Frontal cortex (tissue), 4 donors: ENCODE results near the gene CTDSPL. TPM values are rescaled to one million over a fixed set of nuclear protein-coding genes. Genes with fewer than 3 reads are reported as not detected.

Experiments
- DNase-seq, 2 donors: peaks; one replicate each; pipeline ENCODE4 v3.0.0; 2012; ENCODE audit warnings: low spot score in 2 of 2
- FAIRE-seq: peaks from 2 replicates; lab custom pipeline; 2012; peaks lifted over from hg19 to GRCh38; lab: Jason Lieb, UNC
- total RNA-seq: library from RNA; depleted of rRNA; stranded (reverse); fragments of >200 nt; gene quantifications from one replicate; pipeline ENCODE4 v1.2.3, GENCODE V29; 2014
- donor health status: control.
- donor health status: control.
- donor health status: control.

Gene CTDSPL
- total RNA-seq, 1 donor from 2014 or later, result 15.5 TPM

DNA sequence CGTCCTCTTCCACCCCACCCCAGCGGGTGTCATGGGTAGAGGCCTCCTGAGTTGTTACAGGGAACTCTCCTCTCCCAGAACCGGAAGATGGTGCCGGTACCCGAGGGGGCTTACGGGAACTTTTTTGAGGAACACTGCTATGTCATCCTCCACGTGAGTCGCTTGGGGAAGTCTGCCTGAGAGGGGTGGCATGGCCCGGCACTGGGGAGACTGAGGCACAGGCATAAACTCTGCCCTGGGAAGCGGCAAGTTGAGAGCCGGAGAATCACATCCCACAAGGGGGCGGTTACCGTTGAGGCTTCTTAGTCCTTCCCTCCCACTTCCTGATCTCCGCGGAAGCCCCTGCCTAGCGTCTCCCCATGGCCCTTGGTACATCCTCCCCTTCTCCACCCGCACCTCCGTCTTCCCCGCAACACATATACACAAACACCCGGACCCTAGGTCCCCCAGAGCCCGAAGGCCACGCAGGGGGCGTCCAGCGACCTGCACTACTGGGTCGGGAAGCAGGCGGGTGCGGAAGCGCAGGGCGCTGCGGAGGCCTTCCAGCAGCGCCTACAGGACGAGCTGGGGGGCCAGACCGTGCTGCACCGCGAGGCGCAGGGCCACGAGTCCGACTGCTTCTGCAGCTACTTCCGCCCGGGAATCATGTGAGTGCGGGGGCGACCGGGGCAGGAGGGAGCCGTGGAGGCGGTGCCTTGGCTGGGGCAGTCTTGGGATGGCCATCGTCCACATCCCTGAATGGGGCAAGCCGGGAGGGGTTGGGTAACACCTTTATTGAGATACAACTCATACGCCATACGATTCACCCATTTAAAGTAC is 132.3 kb downstream of the CTDSPL start:
- DNase-seq (peak; percentile 55 to 72), FAIRE-seq (no peak)

DNA sequence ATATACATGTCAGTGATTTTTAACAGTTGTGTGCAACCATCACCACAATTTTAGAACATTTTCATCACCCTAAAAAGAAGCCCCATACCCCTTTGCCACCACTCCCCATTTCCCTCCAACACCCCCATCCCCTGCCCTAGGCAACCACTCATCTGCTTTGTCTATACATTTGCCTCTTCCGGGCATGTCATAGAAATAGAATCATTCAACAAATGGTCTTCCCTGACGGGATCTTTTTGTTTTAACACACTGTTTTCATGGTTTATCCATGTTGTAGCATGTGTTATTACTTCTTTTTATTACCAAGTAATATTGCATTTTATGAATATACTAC is 132.9 kb downstream of the CTDSPL start:
- FAIRE-seq (no peak), DNase-seq (no peak)

DNA sequence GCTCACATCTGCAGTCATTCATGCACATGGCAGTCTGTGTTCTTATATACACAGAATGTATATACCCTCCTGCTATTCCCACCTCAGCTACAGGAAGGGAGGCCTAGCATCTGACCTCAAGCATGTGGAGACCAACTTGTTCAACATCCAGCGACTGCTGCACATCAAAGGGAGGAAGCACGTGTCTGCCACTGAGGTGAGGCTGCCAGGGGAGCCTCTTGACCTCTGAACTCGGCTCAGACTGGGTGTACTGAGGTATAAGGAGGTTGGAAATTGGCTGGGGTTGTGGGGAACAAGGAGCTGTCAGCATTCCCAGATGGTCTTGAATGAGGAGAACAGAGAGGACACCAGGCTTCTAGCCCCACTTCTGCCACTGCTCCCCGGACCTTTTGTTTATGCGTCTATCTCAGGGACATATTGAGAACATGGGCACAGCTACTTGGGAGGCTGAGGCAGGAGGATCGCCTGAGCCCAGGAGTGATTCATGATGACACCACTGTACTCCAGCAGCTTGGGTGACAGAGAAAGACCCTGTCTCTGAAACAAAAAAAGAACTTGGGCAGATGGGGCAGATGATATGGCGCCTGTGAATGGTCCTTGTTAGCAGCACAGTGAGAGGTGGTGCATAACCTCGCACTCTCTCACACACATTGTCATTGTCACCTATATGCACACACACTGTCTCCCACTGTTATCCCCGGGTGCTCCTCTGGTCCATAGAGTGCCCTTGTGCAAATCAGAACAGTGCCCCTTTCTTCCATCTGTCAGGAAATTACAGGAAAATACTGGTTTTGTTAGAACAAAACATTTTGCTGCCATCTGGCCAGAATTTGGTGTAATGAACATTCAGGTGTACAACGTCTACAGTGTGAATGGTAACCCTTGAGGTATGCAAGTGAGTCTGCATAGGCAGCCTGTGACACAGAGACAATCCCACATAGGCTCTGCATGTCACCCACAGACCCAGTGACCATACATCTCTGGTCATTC is 134.3 kb downstream of the CTDSPL start:
- DNase-seq (no peak), FAIRE-seq (no peak)

DNA sequence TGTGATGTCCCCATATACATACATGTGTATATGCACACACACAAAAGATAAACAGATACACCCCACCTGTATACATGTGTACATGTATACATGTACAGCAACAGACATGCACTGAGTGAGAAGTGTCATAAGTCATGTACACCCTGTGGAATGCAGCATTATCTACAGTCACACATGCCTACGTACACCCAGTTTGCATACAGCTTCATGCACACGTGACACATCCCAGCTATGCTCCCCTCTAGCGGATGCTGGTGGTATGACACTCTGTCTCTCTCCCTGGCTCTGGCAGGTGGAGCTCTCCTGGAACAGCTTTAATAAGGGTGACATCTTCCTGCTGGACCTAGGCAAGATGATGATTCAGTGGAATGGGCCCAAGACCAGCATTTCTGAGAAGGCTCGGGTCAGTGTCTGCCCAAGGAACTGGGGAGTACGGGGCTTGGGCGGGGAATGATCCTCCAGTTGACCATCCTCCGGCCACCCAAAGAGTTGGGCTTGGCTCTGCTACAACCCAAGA is 135.2 kb downstream of the CTDSPL start:
- DNase-seq, result peak in 1 of 2 donors; percentile 62
- FAIRE-seq, result no peak

DNA sequence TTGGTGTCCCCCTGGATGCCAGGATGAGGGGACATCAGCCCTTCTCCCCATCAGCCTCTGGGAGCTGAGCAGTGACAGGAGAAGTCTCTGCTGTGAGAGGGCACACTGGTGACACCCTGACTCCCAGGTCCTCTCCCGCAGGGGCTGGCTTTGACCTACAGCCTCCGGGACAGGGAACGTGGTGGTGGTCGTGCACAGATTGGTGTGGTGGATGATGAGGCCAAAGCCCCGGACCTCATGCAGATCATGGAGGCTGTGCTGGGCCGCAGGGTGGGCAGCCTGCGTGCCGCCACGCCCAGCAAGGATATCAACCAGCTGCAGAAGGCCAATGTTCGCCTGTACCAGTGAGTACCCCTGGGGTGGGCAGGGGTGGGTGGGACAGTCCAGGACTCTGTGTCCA is 135.7 kb downstream of the CTDSPL start:
- DNase-seq (no peak), FAIRE-seq (no peak)

DNA sequence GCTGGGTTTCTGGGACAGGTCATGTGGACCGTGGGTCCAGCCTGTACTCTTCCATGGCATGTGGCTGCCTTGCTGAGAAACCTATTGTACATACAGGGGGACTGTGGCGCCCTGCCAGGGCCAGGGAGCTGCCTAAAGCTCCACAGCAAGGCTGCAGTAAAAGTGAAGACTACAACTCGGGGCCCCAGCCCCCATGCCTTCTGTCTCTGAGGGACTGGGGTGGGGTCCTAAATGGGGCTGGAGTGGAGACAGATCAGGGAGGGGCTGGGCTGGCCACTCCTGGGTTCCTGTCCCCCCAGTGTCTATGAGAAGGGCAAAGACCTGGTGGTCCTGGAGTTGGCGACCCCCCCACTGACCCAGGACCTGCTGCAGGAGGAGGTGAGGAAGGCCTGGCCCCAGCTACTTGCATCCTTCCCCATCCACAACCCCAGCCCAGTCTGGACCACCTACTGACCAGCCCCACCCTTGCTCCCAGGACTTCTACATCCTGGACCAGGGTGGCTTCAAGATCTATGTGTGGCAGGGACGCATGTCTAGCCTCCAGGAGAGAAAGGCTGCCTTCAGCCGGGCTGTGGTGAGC is 136.2 kb downstream of the CTDSPL start:
- FAIRE-seq, result no peak
- no peak for DNase-seq

DNA sequence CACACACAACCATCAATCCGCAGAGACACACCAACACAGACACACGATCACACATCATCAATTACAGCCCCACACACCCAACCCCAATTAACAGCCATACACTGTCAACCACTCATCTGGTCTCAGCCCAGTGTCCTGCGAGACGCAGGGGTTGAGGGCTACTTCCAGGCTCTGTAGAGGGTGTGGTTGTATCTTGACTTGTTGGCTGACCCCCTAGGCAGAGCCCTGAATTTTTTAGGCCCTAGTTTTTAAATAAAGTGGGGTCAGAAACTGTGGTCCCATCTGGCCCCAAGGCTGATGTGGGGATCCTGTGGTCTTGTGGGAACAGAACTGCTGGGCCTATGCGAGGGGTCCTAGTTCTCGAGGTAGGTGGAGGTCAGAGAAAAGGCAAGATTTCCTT is 138.2 kb downstream of the CTDSPL start:
- FAIRE-seq (no peak), DNase-seq (no peak)

DNA sequence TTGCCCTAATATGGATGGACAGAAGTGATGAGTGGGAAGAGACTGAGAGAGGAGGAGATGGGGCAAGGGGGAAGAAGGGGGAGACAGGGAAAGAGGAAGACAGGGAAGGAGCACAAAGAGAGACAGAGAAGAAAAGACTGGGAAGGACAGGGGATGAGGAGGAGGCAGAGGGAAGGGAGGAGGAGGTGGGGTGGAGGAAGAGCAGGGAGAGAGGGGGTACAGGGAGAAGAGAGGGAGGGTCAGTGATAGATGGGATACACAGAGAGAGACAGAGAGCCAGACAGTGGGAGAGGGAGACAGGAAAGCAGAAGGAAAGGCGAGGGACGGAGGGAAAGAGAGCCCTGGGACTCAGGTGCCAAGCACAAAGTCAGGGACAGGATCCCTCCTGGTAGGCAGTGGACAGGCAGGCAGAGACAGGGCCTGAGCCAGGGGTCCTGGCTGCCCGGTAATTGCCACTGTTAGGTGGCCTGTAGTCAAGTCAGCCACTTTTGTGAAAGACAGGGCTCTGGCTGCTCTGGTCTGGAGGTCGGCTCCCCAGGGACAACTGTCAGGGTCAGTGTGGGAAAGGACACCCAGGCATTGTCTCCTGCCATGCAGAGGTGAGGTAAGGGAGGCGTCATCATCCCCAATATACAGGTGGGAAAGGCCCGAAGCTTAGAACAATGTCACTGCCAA is 138.7 kb downstream of the CTDSPL start:
- DNase-seq (no peak), FAIRE-seq (no peak)

DNA sequence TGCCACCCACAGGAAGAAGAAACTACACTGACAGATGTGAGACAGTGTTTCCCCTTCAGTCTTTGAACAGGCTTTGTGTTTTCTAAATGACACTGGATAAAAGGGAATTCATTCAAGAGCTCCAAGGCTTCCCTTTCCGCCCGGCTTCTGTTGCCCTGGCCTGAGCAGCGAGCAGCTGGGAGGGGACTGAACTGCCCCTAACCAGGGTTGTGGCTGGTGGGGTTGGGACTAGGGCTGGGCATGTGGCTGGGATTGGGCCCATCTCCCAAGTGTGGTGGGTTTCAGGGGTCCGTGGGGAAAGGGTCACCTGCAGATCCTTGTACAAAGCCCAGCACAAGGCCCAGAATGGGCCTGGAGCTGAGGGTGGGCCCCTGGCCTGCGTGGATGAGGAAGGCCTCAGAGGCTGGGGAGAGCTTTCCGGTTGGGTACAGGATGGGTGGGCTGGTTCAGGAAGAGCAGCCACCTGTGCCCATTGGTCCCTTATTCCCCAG is 139.3 kb downstream of the CTDSPL start:
- FAIRE-seq (no peak), DNase-seq (no peak)

DNA sequence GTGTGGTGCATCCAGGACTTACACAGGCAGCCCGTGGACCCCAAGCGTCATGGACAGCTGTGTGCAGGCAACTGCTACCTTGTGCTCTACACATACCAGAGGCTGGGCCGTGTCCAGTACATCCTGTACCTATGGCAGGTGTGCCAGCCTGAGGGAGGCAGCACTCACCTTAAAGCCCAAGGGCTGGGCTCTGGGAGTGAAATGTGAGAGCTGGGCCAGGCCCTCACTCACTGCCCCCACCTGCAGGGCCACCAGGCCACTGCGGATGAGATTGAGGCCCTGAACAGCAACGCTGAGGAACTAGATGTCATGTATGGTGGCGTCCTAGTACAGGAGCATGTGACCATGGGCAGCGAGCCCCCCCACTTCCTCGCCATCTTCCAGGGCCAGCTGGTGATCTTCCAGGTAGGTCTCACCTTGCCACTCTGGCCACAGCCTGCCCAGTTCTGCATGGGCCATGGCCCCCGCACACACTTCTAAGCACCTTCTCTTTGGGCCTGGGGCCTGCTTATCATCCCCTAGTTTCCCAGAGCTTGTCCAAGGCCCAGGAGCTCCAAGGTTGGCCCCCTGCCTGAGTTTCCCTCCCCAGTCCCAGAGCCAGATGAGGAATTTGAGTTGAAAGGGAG is 139.9 kb downstream of the CTDSPL start:
- DNase-seq (no peak), FAIRE-seq (no peak)

DNA sequence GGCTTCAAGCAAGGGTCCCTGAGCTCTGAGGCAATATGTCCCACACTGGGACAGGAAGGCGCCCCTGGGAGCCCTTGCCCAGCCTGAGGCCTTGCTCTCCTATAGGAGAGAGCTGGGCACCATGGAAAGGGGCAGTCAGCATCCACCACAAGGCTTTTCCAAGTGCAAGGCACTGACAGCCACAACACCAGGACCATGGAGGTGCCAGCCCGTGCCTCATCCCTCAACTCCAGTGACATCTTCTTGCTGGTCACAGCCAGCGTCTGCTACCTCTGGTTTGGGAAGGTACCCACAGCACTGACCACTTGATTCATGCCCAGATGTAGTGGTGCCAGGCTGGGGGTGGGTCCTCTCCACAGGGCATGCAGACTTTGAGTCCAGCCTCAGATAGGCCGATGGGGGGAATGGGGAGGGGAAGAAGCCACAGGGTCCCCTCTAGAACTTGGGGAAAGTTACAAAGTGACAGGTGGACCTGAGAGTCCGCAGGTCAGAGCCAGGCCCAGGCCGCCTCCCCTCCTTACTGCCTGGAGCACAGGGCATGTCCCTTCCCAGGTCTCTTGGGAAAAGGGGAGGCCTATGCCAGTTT is 140.7 kb downstream of the CTDSPL start:
- no peak for DNase-seq
- no peak for FAIRE-seq

DNA sequence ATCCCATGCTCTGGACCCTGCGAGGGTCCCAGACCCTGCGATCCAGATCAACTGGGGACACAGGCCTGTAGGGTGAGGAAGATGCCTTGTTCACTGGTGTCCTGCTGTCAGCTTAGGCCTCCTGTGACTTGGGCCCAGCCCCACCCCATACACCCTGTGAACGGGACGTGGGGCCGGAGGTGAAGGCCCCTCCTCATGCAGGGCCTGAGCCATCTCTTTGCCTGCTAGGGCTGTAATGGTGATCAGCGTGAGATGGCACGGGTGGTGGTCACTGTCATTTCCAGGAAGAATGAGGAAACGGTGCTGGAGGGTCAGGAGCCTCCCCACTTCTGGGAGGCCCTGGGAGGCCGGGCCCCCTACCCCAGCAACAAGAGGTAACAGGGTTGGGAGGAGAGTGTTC is 141.3 kb downstream of the CTDSPL start:
- DNase-seq, result no peak
- no peak for FAIRE-seq

DNA sequence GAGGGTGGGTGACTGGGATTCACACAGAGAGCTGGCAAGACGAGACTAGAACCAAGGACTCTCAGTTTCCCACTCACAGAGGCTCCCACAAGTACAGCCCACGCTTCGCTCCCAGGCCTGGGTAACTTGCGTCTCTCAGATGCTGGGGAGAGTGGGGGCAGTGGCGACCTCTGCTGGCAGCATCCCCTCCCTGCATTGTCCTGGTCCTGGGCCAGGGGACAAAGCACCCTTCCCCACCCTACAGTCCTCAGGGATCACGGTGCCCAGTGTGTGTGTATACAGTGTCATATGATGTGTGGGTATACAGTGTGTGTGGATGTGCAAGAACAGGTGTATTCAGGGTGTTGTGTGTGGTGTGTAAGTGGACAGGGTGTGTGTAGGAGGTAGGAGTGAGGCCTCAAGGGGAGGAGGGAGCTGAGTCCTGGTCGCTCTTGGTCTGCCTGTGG is 141.7 kb downstream of the CTDSPL start:
- peak in 1 of 2 donors; percentile 68 for DNase-seq
- no peak for FAIRE-seq

DNA sequence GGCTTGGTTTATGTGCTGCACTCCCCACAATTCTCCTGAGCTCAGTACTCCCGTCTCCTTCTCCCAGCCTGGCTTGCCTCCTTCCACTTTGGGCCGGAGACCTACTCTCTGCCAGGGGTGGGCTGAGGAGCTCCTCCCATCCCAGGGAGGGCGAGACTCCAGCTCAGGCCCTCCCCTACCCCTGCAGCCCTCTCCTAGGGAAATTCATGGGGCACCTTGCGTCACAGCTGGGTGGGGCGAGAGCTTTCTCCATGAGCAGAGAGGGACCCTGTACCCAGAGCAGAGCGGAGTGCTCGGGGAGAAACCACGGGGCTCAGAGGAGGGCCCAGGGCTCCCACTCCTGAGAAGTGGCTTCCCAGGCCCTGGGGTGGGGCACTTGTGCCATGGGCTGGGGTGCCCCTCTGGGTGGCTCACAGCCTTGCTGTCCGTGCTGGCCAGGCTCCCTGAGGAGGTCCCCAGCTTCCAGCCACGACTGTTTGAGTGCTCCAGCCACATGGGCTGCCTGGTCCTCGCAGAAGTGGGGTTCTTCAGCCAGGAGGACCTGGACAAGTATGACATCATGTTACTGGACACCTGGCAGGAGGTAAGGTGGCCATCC is 142.2 kb downstream of the CTDSPL start:
- DNase-seq (no peak), FAIRE-seq (no peak)

DNA sequence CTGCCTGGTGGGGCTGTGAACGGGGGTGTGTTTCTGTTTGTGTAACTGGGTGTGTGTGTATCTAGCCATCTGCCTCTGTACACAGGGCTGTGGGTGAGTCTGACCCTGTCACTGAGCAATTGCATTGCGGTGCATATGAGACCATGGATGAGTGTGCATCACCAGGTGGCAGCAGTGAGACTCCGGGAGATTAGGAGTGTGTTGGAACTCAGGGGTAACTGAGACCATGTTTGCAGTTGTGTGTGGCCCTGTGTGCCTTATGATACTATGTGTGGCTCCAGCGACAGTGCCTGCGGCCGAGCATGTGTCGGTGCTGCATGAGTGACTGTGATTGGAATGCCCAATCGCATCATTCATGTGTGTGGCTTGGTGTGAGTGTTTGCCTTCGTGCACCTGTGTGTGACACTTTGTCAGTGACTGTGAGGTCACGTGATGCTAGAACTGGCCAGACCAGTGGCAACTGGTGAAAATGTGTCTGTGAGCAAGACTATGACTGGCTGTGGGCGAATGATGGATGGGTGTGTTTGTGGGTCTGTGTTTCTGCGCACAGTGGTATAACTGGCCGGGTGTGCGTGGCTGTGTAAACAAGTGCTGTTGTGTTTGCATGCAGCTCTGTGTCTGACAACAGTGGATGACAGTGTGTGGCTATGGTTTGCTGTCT is 142.9 kb downstream of the CTDSPL start:
- FAIRE-seq (no peak), DNase-seq (peak in 1 of 2 donors; percentile 63)

DNA sequence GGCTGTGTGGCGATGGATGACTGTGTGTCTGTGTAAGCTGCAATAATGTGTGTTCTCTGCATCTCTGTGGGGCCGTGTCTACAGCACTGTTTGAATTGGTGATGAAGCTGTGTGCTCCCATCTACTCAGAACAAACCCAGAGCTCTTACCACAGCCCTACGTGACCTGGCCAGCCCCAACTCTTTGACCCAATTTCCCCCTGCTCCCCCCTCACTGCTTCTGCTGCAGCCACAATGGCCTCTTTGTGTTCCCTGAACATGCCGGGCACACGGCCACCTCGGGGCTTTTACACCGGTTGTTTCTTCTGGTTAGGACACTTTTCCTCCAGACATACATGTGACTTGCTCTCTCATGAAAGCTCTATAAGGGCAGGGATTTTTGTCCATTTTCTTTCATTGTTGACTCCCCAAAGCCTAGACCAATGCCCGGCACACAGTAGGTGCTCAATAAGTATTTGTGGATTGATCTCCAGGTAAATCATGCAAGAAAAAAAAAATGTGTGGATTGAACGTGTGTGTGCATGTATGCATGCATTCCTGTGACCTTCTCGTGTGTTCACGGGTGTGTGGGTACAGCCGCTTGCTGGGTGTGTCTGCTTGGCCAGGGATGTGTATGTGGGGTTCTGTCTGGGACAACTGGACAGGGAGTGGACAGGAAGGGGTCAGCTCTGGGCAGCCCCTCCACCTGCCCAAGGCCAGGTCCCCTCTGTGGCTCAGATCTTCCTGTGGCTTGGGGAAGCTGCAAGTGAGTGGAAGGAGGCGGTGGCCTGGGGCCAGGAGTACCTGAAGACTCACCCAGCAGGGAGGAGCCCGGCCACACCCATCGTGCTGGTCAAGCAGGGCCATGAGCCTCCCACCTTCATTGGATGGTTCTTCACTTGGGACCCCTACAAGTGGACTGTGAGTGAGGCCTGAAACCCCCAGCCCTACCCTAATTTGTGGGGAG is 143.7 kb downstream of the CTDSPL start:
- FAIRE-seq (peak; percentile 77), DNase-seq (peak; percentile 80 to 86)

DNA sequence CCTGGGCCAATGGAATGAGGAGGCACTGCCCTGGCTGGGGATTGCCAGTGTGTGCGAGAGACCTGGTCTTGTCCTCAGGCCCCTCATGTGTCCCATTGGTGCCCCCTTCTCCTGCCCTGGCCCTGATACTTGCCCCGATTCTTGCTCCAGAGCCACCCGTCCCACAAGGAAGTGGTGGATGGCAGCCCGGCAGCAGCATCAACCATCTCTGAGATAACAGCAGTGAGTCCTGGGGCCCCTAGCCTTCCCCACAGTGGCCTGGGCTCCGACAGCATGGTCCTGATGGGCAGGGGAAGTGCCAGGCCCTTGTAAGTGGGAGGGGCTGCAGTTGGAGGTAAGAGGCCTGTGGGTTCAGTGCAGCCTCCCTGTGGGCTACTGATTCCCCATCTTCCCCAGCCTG is 144.4 kb downstream of the CTDSPL start:
- no peak for FAIRE-seq
- no peak for DNase-seq
